ENCODE measurements around the gene MSLN.

The MSLN gene

GRCh38 chr16:794853-795466 is 34.4 kb downstream of the MSLN start:
- DNase-seq: no peak

- no peak for DNase-seq
Measured at GRCh38 chr16:795580-796229, 35.2 kb downstream of the MSLN start.

GRCh38 chr16:796296-797119 is 36.0 kb downstream of the MSLN start:
- no peak for DNase-seq

GRCh38 chr16:797120-797420 is 36.5 kb downstream of the MSLN start:
- DNase-seq: peak; percentile 70

DNA sequence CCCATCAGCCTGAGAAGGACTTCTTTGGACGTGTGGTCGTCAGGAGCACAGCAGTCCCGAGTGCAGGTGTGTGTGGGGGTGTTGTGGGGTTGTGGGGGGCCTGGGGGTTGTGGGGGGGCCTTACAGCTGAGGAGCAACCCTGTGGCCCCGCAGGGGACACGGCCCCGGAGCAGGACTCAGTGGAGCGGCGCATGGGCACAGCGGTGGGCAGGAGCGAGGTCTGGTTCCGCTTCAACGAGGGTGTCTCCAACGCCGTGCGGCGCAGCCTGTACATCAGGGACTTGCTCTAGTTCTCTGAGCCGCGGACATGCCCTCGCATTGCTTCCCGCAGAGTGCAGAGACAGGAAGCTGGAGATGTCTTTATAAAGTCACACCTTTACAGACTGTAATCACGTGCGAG is 37.2 kb downstream of the MSLN start:
- DNase-seq: no peak

DNA sequence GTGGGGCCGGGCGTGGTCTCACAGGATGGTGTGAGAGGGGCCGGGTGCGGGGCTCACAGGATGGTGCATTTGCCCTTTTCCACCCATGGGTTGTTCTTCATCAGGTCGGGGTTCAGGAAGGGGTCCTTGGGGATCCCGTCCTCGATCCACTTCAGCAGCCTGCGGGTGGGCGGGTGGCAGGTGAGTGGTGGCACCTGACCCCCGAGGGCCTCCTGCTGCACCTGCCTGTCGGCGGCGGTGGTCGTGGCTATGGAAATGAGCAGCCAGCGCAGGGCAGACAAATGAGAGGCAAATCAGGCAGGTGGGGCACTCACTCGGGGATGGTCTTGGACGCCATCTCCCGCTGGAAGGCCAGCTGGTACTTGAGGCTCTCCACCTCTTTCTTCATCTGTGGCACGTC is 38.1 kb downstream of the MSLN start:
- DNase-seq: no peak

- no peak for DNase-seq
Measured at GRCh38 chr16:799111-799947, 38.8 kb downstream of the MSLN start.

GRCh38 chr16:799948-800833 is 39.7 kb downstream of the MSLN start, which contains the start of gene GNG13:
Gene GNG13 (minus strand): TSS chr16:800734. CDS start chr16:799077, 1,657 bp downstream.
- no peak for DNase-seq

DNA sequence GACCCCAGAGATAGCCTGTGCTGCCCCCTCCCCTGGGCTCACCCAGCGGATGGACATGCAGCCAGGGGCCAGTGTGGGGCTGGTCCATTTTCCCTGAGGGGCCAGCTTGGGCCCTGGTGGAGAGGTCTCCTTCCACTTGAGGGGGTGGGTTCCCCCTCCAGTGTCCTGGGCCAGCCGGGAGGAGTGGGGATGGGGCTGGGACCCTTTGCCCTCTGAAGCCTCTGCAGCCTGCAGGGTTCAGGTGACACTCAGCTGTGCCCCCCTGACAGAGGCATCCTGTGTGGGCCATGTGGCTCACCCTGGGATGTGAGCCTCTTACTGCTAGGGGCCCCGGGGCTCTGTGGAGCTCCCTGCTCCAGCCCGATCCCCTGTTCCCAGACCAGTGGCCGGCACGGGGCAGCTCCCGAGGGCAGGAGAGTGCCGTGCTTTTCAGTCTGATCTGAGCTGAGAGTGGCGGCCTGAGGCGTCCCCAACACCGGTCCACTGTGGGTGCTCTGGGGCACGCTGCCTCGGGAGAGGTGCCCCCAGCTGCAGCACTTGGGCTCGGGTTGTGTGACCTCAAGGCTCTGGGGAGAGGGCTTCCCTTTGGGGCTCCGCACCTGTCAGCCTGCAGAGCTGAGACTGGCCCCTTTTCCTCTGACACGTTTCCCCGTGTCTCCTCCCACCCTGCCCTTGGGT is 40.4 kb downstream of the MSLN start:
- DNase-seq: no peak

DNA sequence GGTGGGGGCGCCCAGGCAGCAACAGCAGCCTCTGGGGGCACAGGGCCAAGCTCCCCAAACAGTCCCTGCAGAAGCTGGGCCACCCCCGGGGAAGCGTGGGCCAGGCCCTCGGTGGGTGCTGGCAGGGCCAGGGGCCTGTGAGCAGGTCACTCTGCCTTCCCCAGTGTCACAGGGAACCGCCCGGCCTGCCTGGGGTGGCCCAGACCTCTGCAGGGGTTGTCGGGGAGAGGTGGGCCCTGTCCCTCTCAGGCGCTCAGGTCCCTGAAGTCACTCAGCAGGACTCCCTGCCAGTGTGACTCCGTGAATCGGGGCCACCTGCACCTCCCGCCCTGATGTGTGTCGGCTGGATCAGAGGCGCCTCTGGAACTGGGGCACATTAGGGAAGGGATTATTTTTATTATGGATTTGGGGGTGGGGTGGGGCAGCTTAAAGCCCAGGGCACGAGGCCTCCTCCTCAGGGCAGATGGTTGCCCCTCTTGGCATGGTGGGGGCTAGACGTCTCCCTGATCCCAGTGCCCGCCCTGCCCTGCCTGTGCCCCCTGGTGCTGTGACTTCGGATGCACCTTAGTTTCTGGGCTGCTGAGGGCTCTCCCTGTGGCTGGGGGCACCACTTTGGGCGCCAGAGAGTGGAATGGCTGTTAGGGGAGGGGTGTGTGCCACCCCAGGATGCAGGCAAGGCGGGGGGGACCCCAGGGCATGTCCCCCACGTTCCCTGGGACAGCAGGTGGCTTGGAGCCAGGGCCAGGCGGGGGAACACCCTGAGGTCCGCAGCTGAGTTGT is 41.2 kb downstream of the MSLN start:
- no peak for DNase-seq

- DNase-seq: no peak
Measured at GRCh38 chr16:802461-802860, 41.9 kb downstream of the MSLN start.

GRCh38 chr16:802914-803753 is 42.6 kb downstream of the MSLN start:
- DNase-seq: no peak

GRCh38 chr16:803754-804080 is 43.2 kb downstream of the MSLN start:
- no peak for DNase-seq

GRCh38 chr16:804193-805048 is 43.9 kb downstream of the MSLN start:
- DNase-seq: no peak

DNA sequence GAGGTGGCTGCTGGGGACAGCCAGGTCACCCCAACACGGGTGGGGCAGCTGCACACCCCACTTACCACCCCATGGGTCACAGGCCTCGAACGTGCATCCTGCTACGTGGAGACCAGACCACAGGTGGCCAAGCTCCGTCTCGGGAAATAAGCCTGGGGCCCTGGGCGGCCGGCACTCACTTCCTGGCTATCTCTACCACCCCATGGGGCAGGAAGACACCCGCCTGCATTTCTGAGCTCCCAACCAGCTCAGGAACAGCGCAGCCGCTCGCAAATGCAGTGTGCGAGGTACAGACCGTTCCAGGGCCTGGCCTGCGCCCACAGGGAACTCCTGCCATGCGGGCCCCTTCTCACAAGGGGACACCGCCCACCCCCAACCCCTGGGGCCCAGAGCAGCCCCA is 44.9 kb downstream of the MSLN start:
- DNase-seq: no peak

DNA sequence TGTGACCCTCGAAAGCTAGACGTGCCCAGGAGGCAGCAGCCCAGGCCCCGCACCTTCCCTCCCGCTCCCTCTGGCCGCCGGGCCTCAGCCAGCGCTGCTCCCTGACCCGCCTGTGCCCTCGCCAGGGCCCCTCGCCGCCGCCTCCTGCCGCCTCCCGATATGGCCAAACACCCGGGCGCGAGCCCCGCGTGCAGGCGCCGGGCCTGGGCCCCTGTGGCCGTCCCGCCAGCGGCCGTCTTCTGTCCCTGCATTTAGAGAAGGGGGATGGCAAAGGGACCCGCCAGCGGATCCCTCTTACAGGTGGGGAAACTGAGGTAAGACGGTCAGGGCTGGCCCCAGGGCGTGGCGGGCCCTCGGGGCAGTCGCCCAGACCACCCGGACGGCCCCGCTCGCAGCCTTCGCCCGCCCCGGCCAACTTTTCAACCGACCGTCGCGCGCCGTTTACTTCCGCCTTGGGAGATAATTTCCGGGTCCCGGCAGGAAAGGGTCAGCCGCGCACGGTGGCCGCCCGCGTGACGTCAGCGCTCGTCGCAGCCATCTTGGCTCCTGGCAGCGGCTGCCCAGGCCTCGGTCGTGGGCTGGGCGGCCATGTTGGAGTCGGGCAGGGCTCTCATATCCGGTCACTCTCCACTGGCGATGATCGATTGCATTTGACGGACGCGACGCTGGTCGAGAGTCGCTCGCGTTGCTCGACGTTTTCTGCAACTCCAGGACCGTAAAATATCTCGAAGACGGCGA is 47.0 kb downstream of the MSLN start:
- DNase-seq: peak; percentile 93

- no peak for DNase-seq
Measured at GRCh38 chr16:808085-808386, 47.5 kb downstream of the MSLN start.

DNA sequence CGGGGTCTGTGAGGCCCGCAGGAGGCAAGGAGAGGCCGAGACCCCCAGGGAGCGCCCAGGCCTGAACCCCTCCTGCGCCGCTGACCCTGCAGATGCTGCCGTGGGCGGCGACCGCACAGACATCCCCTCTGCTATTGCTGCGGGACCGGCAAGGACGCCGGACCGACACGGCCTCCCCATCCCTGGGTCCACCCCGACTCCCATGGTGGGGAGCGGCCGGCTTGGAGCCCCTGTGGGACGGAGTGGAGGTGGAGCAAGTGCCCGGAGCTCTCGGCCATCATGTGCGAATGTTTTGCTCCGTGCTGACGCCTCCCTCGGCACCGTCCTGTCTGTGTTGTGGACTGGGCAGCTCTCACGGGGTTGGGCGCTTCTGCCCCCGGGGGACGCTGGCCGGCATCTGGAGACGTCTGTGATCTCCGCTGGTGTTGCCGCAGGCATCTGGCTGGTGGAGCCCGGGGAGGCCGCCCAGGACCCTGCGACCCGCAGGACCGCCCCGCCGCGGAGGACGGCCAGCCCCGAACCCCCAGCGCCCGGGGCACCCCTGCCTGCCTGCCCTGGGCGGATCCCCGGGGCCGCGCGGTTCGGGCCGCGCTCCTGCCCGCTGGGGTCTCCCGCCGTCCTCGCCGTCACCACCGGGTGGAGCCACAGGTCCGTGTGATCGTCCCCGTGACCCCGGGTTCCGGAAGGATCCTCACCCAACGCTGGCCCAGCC is 52.8 kb downstream of the MSLN start:
- DNase-seq: peak; percentile 86

Data from activated CD8-positive, alpha-beta memory T cell treated with anti-CD3 and anti-CD28 coated beads for 24 hours (primary cell).